Nucleus accumbens (tissue), 56 donors: Measurements from ENCODE around the gene UBXN6.

Experiments used
- DNase-seq, 56 donors: peaks; one replicate each; lab custom pipeline; 2025; lab: John Stamatoyannopoulos, UW

Gene UBXN6

GRCh38 chr19:4414800-4415321 lies 42.7 kb downstream of the UBXN6 start:
- DNase-seq, result no peak

DNA sequence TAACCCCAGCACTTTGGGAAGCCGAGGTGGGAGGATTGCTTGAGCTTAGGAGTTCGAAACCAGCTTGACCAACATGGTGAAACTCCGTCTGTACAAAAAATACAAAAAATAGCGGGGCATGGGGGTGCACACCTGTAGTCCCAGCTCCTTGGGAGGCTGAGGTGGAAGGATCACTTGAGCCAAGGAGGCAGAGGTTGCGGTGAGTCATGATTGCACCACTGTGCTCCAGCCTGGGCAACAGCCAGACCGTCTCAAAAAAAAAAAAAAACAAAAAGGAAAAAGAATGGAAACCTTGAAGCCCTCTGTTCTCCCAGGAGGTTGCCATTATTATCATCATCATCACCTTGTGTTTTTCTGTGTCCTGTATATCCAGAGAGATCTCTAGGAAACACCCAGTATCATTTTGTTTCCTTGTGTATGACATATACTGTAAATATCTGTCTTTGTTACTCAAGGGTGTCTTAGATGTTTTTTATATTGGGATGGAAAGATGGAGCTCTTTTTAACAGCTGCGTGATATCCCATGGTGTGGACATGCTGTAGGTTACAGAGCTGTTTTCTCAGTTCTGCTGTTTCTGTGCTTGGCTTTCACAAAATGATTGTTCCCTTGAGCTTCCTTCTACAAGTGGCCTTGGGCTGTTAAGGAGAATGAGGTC lies 43.3 kb downstream of the UBXN6 start:
- DNase-seq, result no peak

- DNase-seq, result no peak
Observed at GRCh38 chr19:4413588-4413987, 44.0 kb downstream of the UBXN6 start.

- no peak for DNase-seq
Observed at GRCh38 chr19:4409123-4409933, 48.3 kb downstream of the UBXN6 start.

- no peak for DNase-seq
Observed at GRCh38 chr19:4406626-4407025, 51.0 kb downstream of the UBXN6 start.

- DNase-seq, result no peak
Observed at GRCh38 chr19:4405977-4406376, 51.6 kb downstream of the UBXN6 start.

GRCh38 chr19:4403005-4403761 lies 54.4 kb downstream of the UBXN6 start:
- DNase-seq, result no peak

GRCh38 chr19:4402171-4403004 lies 55.2 kb downstream of the UBXN6 start, which contains the start of gene CHAF1A:
TSS of gene CHAF1A (plus strand) at chr19:4402640. CDS start at chr19:4402763, 123 bp downstream.
- DNase-seq, result peak; percentile 94 to 100 (median 99)

GRCh38 chr19:4401769-4402170 lies 55.8 kb downstream of the UBXN6 start:
- DNase-seq, result no peak

- DNase-seq, result peak in 55 of 56 donors; percentile 51 to 95 (median 85)
Observed at GRCh38 chr19:4400135-4400936, 57.3 kb downstream of the UBXN6 start, which contains the start of gene SH3GL1. TSS of gene SH3GL1 (minus strand) at chr19:4400547. CDS start at chr19:4400368, 179 bp downstream.

DNA sequence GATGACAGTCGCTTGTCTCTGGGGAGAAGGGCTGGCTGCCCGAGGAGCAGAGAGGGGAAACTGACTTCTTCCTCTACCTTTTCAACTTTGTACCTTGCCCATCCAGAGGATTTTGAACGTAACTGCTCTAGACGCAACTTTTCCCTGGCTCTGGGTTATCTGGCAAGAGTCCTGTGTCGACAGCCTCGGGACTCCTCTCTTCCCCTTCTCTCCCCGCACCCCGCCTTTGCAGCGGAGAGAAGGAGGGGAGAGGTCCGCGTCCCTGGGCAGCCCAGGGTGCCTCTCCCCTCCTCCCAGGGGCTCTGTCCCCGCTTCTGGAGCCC lies 57.8 kb downstream of the UBXN6 start:
- DNase-seq, result peak in 6 of 56 donors; percentile 30 to 52 (median 44)

DNA sequence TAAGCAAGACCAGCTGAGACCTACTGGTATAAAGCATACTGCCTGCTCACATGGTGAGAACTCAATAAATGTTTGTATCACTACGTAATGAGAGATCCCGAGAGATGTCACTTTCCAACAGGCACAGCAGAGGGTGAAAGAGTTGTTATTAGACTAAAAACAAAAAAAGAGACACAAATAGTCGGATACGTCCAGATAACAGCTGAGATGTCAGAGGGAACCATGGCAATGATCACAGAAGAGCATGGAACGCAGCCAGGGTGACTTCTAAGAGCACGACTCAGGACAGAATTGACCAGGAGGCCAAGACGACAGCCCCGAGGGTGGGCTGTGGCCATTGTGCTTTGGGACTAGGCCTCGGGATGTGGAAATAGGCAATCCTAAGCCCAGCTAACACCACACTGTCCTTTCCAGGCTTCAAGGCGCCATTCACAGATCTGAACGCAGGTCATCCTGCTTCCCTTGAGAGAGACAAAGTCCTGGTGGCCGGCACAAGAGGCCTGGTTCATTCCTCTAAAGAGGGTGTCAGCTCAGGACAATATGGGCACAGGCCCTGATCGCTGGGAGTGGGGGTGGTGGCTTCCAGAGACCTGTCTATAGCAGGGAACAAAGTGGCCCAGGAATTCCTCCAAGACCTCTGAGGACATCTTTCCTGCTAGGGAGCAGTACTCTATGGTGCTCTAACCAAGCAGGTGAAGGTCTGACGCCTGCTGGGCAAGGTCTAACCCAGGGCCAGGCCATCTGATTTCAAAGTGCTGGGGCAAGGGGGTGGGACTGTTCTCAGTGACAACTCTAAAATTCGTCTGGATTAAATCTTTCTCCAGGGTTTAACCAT lies 60.4 kb downstream of the UBXN6 start:
- DNase-seq, result no peak
